HG02623 (cell line): Measurements from ENCODE around the gene TARBP2.

Experiments
- ATAC-seq: cut with Tn5 transposase; IDR thresholded peaks from one replicate; pipeline ENCODE4 v1.9.1; 2021; ENCODE audit warnings: moderate library complexity; ENCODE audit not compliant: unreplicated experiment

The TARBP2 gene, protein sequence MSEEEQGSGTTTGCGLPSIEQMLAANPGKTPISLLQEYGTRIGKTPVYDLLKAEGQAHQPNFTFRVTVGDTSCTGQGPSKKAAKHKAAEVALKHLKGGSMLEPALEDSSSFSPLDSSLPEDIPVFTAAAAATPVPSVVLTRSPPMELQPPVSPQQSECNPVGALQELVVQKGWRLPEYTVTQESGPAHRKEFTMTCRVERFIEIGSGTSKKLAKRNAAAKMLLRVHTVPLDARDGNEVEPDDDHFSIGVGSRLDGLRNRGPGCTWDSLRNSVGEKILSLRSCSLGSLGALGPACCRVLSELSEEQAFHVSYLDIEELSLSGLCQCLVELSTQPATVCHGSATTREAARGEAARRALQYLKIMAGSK

GRCh38 chr12:53500776-53501614 is at the start of gene TARBP2:
TSS of gene TARBP2 (plus strand) at chr12:53501283. CDS start at chr12:53501409, 126 bp downstream.
- peak; percentile 67 for ATAC-seq

DNA sequence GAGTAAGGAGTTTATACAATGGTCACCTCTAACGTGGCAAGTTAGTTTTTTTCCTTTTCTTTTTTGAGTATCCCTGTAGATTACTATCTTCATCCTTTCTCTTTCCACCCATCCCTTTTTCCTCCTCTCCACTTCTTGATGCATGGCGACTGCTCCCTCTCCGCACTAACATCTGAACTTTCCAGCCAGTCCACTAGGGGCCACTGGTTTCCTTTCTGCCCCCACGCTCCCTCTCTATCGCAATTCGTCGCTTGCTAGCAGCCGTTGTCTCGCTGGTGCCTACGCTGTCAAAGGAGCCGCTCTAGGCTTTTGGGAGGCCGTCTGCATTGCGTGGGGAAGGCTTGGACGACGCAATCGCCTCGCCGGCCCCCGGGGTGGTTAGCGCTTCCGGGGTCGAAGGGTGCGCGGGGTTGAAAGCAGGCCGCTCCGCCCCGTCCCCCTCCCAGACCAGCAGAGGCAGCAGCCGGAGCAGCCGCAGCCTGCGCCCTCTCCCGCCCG is 49.4 kb upstream of the TARBP2 start, which contains the start of gene PCBP2:
Gene PCBP2, plus strand, starts transcription at position 442 of the 498 bp plus-strand sequence. CDS start 2,699 bp downstream, outside the sequence.
- peak; percentile 96 for ATAC-seq

DNA sequence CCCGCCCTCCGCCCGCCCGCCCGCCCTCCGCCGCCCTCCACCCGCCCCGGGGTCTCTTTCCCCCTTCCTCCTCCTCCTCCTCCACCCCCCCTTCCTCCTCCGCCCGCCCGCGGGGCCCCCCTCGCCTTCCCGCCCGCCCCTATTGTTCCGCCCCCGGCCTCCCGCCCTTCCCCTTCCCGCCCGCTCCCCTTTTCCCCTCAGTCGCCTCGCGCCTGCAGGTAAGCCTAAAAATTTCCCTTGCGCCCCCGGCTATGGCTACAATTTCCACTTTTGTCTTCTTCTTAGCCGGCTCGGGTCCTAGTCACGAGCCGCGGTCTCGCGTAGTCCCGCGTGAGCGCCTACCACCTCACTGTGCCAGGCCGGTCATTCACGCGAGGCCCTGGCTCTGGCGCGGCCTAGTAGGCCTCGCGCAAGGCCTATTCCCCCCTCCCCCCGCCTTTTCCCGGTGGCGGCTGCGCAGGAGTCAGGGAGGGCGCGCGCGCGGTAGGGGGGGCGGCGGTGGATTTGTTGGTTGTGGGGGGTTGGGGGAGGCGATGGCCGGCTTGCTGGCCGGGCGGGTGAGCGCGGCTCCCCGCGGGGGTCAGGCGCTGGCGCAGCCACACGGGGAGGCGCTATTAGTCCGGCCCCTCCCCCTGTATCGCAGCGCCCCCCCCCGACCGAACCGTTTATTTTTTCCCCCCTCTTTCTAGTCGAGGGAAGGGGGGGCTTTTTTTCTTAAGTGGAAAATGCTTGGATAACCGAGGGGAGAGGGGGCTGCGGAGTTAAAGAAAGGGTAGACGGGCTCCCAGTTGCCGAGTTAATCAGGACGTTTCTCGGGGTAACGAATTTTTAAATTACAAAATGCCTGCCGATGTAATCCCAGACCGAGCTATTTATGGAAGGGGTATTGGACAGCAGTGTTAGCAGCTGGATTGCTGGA is 48.7 kb upstream of the TARBP2 start:
- ATAC-seq = no peak

GRCh38 chr12:53453953-53454640 is 47.0 kb upstream of the TARBP2 start:
- ATAC-seq = no peak

DNA sequence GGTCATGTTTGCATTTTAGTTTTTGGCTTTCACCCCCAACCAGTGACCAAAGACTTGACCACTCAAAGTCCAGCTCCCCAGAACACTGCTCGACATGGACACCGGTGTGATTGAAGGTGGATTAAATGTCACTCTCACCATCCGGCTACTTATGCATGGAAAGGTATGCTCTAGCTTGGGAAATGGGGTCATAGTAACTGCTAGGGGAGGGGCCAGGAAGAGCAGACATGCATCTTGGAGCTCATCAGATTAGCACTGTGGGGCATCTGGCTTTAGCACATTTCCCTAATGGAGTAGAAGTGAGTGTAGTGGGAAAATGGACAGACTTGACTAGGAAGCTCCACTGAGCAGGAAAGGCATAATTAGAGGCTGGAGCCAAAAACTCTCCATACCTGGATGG is 46.4 kb upstream of the TARBP2 start:
- ATAC-seq = no peak

DNA sequence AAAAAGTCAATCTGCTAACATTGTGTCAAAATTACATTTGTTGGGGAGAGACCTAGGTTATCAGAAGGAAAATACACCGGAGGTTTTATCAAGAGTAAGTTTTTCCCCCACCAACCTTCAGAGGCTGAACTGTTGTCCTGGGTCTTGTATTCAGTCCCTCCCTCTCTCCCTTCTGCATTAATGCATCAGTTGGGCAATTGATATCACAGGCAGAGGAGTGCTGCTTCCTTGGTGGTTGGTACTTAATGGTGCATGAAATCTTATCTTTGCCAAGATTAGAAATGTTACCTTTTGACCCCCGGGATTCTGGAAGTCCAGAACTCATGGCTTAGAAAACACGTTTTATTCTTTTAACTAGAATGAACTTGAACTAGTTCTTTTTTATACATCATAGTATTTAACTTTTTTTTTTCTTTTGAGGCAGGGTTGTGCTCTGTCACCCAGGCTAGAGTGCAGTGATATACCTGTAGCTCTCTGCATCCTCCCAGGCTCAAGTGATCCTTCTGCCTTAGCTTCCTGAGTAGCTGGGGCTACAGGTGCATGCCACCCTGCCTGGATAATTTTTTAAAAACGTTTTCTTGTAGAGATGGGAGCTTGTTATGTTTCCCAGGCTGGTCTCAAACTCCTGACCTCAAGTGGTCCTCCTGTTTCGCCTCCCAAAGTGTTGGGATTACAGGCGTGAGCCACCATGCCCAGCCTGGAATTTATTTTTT is 44.3 kb upstream of the TARBP2 start:
- ATAC-seq = no peak

DNA sequence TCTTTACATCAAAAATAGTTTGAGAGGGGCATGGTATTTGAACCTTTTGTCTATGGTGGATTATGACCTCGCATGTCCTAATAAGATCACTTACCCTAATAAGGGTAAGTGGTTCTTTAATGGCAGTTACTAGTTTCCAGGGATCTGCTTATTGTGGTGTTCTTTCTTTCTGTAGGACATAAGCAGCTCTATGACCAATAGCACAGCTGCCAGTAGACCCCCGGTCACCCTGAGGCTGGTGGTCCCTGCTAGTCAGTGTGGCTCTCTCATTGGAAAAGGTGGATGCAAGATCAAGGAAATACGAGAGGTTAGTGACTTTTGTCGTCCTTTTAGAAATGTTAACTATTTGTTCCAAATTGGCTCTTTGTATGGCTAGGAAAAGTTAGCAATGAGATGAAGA is 42.0 kb upstream of the TARBP2 start:
- ATAC-seq = no peak

DNA sequence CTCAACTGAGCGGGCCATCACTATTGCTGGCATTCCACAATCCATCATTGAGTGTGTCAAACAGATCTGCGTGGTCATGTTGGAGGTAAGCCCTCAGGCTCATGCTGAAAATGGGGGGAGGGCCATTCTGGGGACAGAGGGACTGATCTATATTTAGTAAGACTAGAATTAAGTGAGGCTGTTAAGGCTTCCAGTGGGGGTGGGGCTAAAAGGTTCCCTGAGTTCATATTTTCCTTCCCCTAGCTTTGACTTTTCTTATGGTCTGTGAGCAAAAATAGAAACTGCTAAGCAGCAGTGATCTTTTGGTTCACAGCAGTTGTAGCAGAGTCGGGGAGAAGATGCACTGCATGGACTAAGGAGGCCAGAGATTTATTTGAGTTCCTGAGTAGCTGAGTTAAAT is 40.0 kb upstream of the TARBP2 start:
- ATAC-seq = no peak

DNA sequence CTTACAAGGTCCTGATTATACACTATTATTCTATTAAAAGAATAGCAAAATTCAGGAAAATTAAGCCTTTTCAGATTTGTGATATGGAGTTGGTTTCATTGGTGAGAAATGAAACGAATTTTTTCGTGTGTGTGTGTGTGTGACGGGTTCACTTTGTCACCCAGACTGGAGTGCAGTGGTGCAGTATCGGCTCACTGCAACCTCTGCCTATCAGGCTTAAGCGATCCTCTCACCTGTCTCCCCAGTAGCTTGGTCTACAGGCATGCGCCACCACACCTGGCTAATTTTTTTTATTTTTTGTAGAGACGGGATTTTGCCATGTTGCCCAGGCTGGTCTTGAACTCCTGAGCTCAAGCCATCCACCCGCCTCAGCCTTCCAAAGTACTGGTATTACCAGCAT is 39.5 kb upstream of the TARBP2 start:
- no peak for ATAC-seq

- no peak for ATAC-seq
Observed at GRCh38 chr12:53462935-53463334, 38.1 kb upstream of the TARBP2 start.

- ATAC-seq = no peak
Observed at GRCh38 chr12:53463802-53464560, 37.1 kb upstream of the TARBP2 start.

DNA sequence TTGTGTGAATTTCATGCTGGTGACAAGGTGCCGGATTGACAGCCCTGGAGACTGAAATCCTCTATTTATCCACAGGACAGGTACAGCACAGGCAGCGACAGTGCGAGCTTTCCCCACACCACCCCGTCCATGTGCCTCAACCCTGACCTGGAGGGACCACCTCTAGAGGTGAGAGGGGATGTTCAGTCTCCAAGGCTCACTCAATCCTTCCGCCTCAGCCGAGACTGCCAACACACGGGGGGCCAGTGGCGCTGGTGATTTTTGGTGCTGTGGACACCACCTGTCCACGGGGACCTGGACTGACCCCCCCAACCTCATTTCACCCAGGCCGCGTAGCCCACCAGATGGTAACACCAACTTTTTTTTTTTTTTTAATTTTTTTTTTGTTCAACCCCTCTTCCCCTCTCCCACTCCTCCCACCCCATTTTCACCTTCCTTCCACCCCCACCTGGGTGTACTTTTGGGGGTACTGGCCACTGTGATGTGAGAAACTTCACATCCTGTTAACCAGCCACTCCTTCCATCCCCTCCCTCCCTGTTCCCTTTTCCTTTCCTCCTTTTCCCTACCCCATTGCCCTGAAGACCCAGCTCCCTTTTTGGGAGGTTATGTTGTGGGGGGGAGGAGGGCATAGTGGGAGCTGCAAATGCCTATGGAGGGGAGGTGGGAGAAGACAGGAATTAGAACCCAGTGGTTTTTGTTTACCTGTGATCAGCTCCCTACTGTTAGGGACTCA is 36.2 kb upstream of the TARBP2 start:
- ATAC-seq = no peak

DNA sequence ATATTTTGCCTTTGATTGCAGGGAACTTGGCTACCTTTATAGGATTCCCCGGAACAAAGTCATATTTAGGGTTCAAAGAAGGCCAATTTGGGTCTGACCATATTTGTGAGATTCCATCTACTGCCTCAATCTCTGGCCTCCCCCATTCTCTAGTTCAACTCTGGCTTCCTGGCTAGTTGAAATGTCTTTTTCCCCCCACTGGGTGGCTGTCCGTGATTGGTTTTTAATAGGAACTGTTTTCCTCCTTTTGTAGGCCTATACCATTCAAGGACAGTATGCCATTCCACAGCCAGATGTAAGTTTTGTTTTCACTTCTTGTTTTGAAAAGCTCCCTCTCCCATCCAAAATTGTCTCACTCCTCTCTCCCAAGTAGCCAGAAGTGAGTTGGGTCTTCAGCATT is 35.4 kb upstream of the TARBP2 start:
- ATAC-seq = no peak

DNA sequence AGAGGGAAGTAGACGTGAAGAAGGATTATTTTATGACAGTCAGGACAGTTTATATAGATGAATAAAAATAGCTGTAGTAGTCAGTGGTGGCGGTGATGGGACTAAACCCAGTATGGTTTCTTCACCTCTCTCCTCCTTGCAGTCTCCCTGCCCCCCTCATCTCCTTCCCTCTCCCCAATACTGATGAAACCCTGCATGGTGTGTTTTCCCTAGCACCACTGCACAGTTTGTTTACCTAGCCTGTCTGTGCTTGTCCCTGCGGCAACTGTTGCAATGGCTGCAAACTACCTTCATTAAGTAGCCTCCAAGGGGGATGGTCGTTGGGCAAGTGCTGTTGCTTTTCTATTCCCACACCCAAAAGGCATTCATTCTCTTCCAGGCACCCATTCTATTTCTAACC is 34.4 kb upstream of the TARBP2 start:
- no peak for ATAC-seq

DNA sequence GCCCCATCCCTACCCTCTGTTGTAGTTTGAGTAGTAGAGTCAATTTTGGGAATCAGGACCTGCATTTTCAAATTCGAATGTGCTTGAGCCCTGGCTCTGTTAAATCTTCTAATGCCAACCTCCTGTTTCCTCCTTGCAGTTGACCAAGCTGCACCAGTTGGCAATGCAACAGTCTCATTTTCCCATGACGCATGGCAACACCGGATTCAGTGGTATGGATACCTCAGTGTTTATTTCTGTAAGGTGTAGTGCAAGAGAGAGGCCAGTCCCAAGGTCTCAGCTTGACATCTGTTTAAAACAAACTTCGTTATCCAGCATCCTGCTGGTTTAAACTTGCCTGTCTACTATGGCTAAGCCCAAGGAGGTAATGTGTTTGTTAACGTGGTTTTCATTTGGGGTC is 34.0 kb upstream of the TARBP2 start:
- no peak for ATAC-seq

GRCh38 chr12:53467880-53468279 is 33.2 kb upstream of the TARBP2 start:
- no peak for ATAC-seq

GRCh38 chr12:53468282-53468681 is 32.8 kb upstream of the TARBP2 start:
- ATAC-seq = no peak

DNA sequence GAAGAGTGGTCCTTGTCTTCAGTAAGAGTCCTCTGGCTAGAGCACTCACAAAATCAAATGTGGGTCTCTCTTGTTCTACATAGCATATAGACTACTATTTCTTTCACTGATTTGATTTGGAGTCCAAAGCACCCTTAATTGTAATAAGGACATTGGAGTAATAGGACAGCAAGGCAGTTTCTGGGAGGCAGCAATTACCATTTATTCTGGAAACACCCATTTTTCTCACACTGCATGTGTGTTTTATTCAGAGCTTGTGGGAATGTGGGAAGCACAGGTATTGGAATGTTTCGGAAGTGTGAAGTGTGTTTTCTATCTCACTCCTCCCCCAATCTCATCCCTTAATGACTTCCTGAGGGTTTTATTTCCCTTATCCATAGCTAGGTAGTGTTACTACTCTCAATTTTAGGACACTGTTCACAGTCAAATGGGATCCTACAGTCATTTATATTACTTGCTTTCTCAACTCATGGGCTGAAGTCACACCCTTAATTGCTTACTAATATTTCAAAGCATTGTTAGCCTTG is 29.0 kb upstream of the TARBP2 start:
- no peak for ATAC-seq
